Esophagus (tissue), 2 donors: ENCODE results near the gene SLC26A1. TPM values are rescaled to one million over a fixed set of nuclear protein-coding genes. Genes with fewer than 3 reads are reported as not detected.
"Not testable (repeated sequence)": the region's sequence is repeated elsewhere in the genome, so short reads cannot be mapped to it uniquely, and the experiment has no call there.

Source experiments
- H3K27ac ChIP-seq, 2 donors: one replicate each; pipeline ENCODE4 v1.5.1; 2013; ENCODE audit warnings: low read depth in 2 of 2, mild to moderate bottlenecking in 2 of 2, inconsistent platforms in 1 of 2, low read length in 1 of 2, moderate library complexity in 1 of 2
- H3K27me3 ChIP-seq, 2 donors: one replicate each; pipeline ENCODE4 v1.6.1; 2013; ENCODE audit warnings: low read length in 2 of 2, control low read depth in 1 of 2, mild to moderate bottlenecking in 1 of 2; ENCODE audit not compliant: insufficient read depth in 2 of 2, control insufficient read depth in 1 of 2
- H3K36me3 ChIP-seq, 2 donors: one replicate each; pipeline ENCODE4 v1.6.1; 2013; ENCODE audit warnings: low read length in 1 of 2; ENCODE audit not compliant: control insufficient read depth in 2 of 2, insufficient read depth in 2 of 2
- H3K4me1 ChIP-seq, 2 donors: one replicate each; pipeline ENCODE4 v1.6.1; 2013; ENCODE audit warnings: low read length in 1 of 2; ENCODE audit not compliant: control insufficient read depth in 2 of 2, insufficient read depth in 2 of 2
- H3K4me3 ChIP-seq, 2 donors: one replicate each; pipeline ENCODE4 v1.5.1; 2013; ENCODE audit warnings: low read length in 2 of 2, mild to moderate bottlenecking in 2 of 2, low read depth in 1 of 2, moderate library complexity in 1 of 2
- H3K9me3 ChIP-seq, 2 donors: one replicate each; pipeline ENCODE4 v1.6.1; 2013; ENCODE audit warnings: mild to moderate bottlenecking in 2 of 2, low read depth in 1 of 2, low read length in 1 of 2, moderate library complexity in 1 of 2; ENCODE audit not compliant: control insufficient read depth in 2 of 2, insufficient read depth in 1 of 2
- WGBS, 2 donors: extraction: QIAGEN DNeasy Blood & Tissue Kit; methylation state at CpG; one replicate each; pipeline ENCODE4 v1.1.7; 2013; 5-methylcytosine and 5-hydroxymethylcytosine counted together
- polyA plus RNA-seq, 2 donors: library from polyadenylated mRNA; stranded (reverse); fragments of 200-250 nt; gene quantifications; one replicate each; pipeline ENCODE4 v1.2.3, GENCODE V29; 2013
- donor health status: healthy with polysubstance abuse.
- donor health status: Bipolar disorder and iron deficiency.

SLC26A1 gene
- polyA plus RNA-seq, 2 donors: 0.09 to 0.49 TPM

- not testable (repeated sequence) for H3K9me3 ChIP-seq, H3K27me3 ChIP-seq, H3K27ac ChIP-seq, H3K4me1 ChIP-seq, H3K36me3 ChIP-seq, H3K4me3 ChIP-seq
- WGBS, 2 donors: 88 to 91% methylated on average over 4 of the region's 4 CpGs
Measured at GRCh38 chr4:939508-939907, 53.7 kb downstream of the SLC26A1 start.

Other genes with a start within 250 kb of the SLC26A1 start
- 1 to 10 TPM in 1 of 2 donors, under 1 TPM in 1; 0.74 to 2.8 TPM for gene CPLX1, start 167.3 kb downstream of the SLC26A1 start, polyA plus RNA-seq
- 100 to 1,000 TPM in 1 of 2 donors, 10 to 100 TPM in 1; 82.3 to 147 TPM for gene GAK, start 61.1 kb downstream of the SLC26A1 start, polyA plus RNA-seq
- gene TMEM175, start 60.9 kb downstream of the SLC26A1 start, polyA plus RNA-seq: 10 to 100 TPM; 16.6 to 32.2 TPM
- 1 to 10 TPM; 6.8 to 8.0 TPM for gene DGKQ, start 19.8 kb downstream of the SLC26A1 start, polyA plus RNA-seq
- gene IDUA, start 6.4 kb downstream of the SLC26A1 start, polyA plus RNA-seq: 10 to 100 TPM; 10.0 to 17.8 TPM
- 1 to 10 TPM; 2.3 to 3.4 TPM for gene FGFRL1, start 18.2 kb upstream of the SLC26A1 start, polyA plus RNA-seq
- 1 to 10 TPM; 1.2 to 1.7 TPM for gene RNF212, start 120.2 kb upstream of the SLC26A1 start, polyA plus RNA-seq
- gene SPON2, start 179.2 kb upstream of the SLC26A1 start, polyA plus RNA-seq: 10 to 100 TPM; 17.0 to 26.9 TPM